Mesenchymal stem cell (in vitro differentiated cells and primary cell): ENCODE measurements around the gene SIGLEC5.
A peak's percentile ranks its signal among the peaks of the same experiment; 100 is the strongest.

Experiments
- DNase-seq: peaks from one replicate; pipeline ENCODE4 v3.0.0-alpha.2; 2013
- H2AFZ ChIP-seq: one replicate; pipeline ENCODE4 v1.6.1; 2013; ENCODE audit warnings: low read depth, mild to moderate bottlenecking, control low read depth, inconsistent platforms, low read length, moderate library complexity
- H2AK5ac ChIP-seq: 2 replicates; pipeline ENCODE4 v1.6.1; 2013; ENCODE audit warnings: low read length, moderate library complexity, mild to moderate bottlenecking, inconsistent platforms; ENCODE audit not compliant: severe bottlenecking
- H2BK120ac ChIP-seq: one replicate; pipeline ENCODE4 v1.6.1; 2013; ENCODE audit warnings: low read depth, mild to moderate bottlenecking, inconsistent platforms, low read length, moderate library complexity
- H2BK12ac ChIP-seq, 2 experiments: one replicate each; pipeline ENCODE4 v1.6.1; 2013; ENCODE audit warnings: inconsistent platforms in 2 of 2, low read length in 2 of 2, mild to moderate bottlenecking in 2 of 2, moderate library complexity in 2 of 2, control low read depth in 1 of 2
- H2BK15ac ChIP-seq: one replicate; pipeline ENCODE4 v1.6.1; 2013; ENCODE audit warnings: mild to moderate bottlenecking, low read depth, inconsistent platforms; ENCODE audit not compliant: poor library complexity, severe bottlenecking
- H2BK5ac ChIP-seq: 2 replicates; pipeline ENCODE4 v1.6.1; 2013; ENCODE audit warnings: low read depth, mild to moderate bottlenecking, low read length, control low read depth, inconsistent platforms; ENCODE audit not compliant: poor library complexity, severe bottlenecking
- H3K14ac ChIP-seq, 2 experiments: one replicate each; pipeline ENCODE4 v1.6.1; 2013; ENCODE audit warnings: inconsistent platforms in 2 of 2, low read length in 2 of 2, control low read depth in 1 of 2, mild to moderate bottlenecking in 1 of 2, moderate library complexity in 1 of 2
- H3K18ac ChIP-seq, 2 experiments: one replicate each; pipeline ENCODE4 v1.6.1; 2013; ENCODE audit warnings: inconsistent platforms in 2 of 2, low read length in 2 of 2, control low read depth in 1 of 2, low read depth in 1 of 2, mild to moderate bottlenecking in 1 of 2
- H3K23ac ChIP-seq, 2 experiments: one replicate each; pipeline ENCODE4 v1.6.1; 2013; ENCODE audit warnings: inconsistent platforms in 2 of 2, low read length in 2 of 2, mild to moderate bottlenecking in 2 of 2, moderate library complexity in 2 of 2, control low read depth in 1 of 2
- H3K27ac ChIP-seq: 2 replicates; pipeline ENCODE4 v1.5.1; 2013; ENCODE audit warnings: mild to moderate bottlenecking, moderate library complexity, low read length, control low read depth, inconsistent platforms; ENCODE audit not compliant: poor library complexity, severe bottlenecking
- H3K27me3 ChIP-seq, 2 experiments: 2 replicates each; pipeline versions ENCODE4 v1.6.1 to v1.7.0; 2013; ENCODE audit warnings: low read length in 2 of 2, mild to moderate bottlenecking in 2 of 2, moderate library complexity in 2 of 2, control low read depth in 1 of 2, inconsistent platforms in 1 of 2; ENCODE audit not compliant: control insufficient read depth in 1 of 2, insufficient read depth in 1 of 2
- H3K36me3 ChIP-seq, 2 experiments: 2 replicates each; pipeline versions ENCODE4 v1.6.1 to v1.7.0; 2013; ENCODE audit warnings: low read length in 2 of 2, control low read depth in 1 of 2, inconsistent platforms in 1 of 2, low read depth in 1 of 2, mild to moderate bottlenecking in 1 of 2; ENCODE audit not compliant: insufficient read depth in 2 of 2, control insufficient read depth in 1 of 2
- H3K4ac ChIP-seq, 2 experiments: one replicate each; pipeline ENCODE4 v1.6.1; 2013; ENCODE audit warnings: inconsistent platforms in 2 of 2, low read length in 2 of 2, mild to moderate bottlenecking in 2 of 2, moderate library complexity in 2 of 2, control low read depth in 1 of 2, low read depth in 1 of 2
- H3K4me1 ChIP-seq: 2 replicates; pipeline ENCODE4 v1.6.1; 2013; ENCODE audit warnings: low read depth, low read length, control low read depth; ENCODE audit not compliant: control insufficient read depth, insufficient read depth
- H3K4me2 ChIP-seq: 2 replicates; pipeline ENCODE4 v1.6.1; 2013; ENCODE audit warnings: low read length, mild to moderate bottlenecking, inconsistent platforms; ENCODE audit not compliant: poor library complexity, severe bottlenecking
- H3K4me3 ChIP-seq, 2 experiments: 2 replicates each; pipeline versions ENCODE4 v1.5.1 to v1.7.0; 2013; ENCODE audit warnings: low read length in 2 of 2, mild to moderate bottlenecking in 2 of 2, control low read depth in 1 of 2, low read depth in 1 of 2; ENCODE audit not compliant: insufficient read depth in 1 of 2
- H3K79me1 ChIP-seq: replicated peaks from 2 replicates; pipeline ENCODE4 v1.6.1; 2013; ENCODE audit warnings: mild to moderate bottlenecking, control low read depth, low read length, inconsistent platforms; ENCODE audit not compliant: poor library complexity, severe bottlenecking
- H3K9ac ChIP-seq: 2 replicates; pipeline ENCODE4 v1.7.0; 2013; ENCODE audit warnings: mild to moderate bottlenecking, low read length, moderate library complexity
- H3K9me3 ChIP-seq: 2 replicates; pipeline ENCODE4 v1.7.0; 2013; ENCODE audit warnings: mild to moderate bottlenecking, low read length; ENCODE audit not compliant: control insufficient read depth
- H4K8ac ChIP-seq: one replicate; pipeline ENCODE4 v1.6.1; 2013; ENCODE audit warnings: inconsistent platforms, mild to moderate bottlenecking, low read length, moderate library complexity
- H4K91ac ChIP-seq: one replicate; pipeline ENCODE4 v1.6.1; 2013; ENCODE audit warnings: mild to moderate bottlenecking, low read length, inconsistent platforms
- WGBS: methylation state at CpG from one replicate; pipeline ENCODE4 v1.1.7; 2013; ENCODE audit warnings: mixed read lengths; 5-methylcytosine and 5-hydroxymethylcytosine counted together

The SIGLEC5 gene

GRCh38 chr19:51571599-51571998 is 58.6 kb downstream of the SIGLEC5 start:
- peak overlapping the region; percentile 92 for H3K9ac ChIP-seq
- no peak overlapping the region for H3K18ac ChIP-seq
- peak overlapping the region in 1 of 2 experiments; percentile 25 for H2BK12ac ChIP-seq
- H3K9me3 ChIP-seq, result no peaks in the 10 kb centered on the region
- no peak overlapping the region for H3K14ac ChIP-seq
- no peak overlapping the region for H4K8ac ChIP-seq
- 11% methylated on average over 8 of the region's 8 CpGs for WGBS
- no peak overlapping the region for H2BK5ac ChIP-seq
- peaks cover 18% of the 10 kb centered on the region for H3K79me1 ChIP-seq
- no peak overlapping the region for H3K27ac ChIP-seq
- H3K4ac ChIP-seq, result no peak overlapping the region
- no peak overlapping the region for H3K23ac ChIP-seq
- H3K4me1 ChIP-seq, result peaks cover 11% of the 10 kb centered on the region
- H2AK5ac ChIP-seq, result no peak overlapping the region
- H3K36me3 ChIP-seq, result peaks cover 7 to 30% of the 10 kb centered on the region in 2 experiments
- peak overlapping the region; percentile 83 for H3K4me2 ChIP-seq
- no peak overlapping the region for H2BK15ac ChIP-seq
- no peak overlapping the region for H2BK120ac ChIP-seq
- no peak overlapping the region for H4K91ac ChIP-seq
- peak overlapping the region; percentile 66 to 95 for H3K4me3 ChIP-seq
- DNase-seq, result peak; percentile 29
- no peaks in the 10 kb centered on the region for H3K27me3 ChIP-seq
- no peak overlapping the region for H2AFZ ChIP-seq

- no peaks in the 10 kb centered on the region for H3K9me3 ChIP-seq
- WGBS, result 1% methylated on average over 29 of the region's 30 CpGs
- no peak within 1 kb of the TSS for H4K8ac ChIP-seq
- H4K91ac ChIP-seq, result no peak within 1 kb of the TSS
- H3K4me2 ChIP-seq, result peak within 1 kb of the TSS; percentile 83
- H3K4me1 ChIP-seq, result peaks cover 11% of the 10 kb centered on the region
- H2BK5ac ChIP-seq, result no peak within 1 kb of the TSS
- no peak within 1 kb of the TSS for H2AFZ ChIP-seq
- H2BK12ac ChIP-seq, result peak within 1 kb of the TSS in 1 of 2 experiments; percentile 25
- no peak within 1 kb of the TSS for H3K18ac ChIP-seq
- peak; percentile 97 for DNase-seq
- H3K23ac ChIP-seq, result no peak within 1 kb of the TSS
- no peak within 1 kb of the TSS for H3K14ac ChIP-seq
- no peak within 1 kb of the TSS for H2BK15ac ChIP-seq
- no peaks in the 10 kb centered on the region for H3K27me3 ChIP-seq
- peak within 1 kb of the TSS; percentile 92 for H3K9ac ChIP-seq
- H3K4me3 ChIP-seq, result peak within 1 kb of the TSS; percentile 66 to 95
- no peak within 1 kb of the TSS for H3K4ac ChIP-seq
- H3K79me1 ChIP-seq, result peaks cover 16% of the 10 kb centered on the region
- H3K36me3 ChIP-seq, result peaks cover 7 to 27% of the 10 kb centered on the region in 2 experiments
- H2BK120ac ChIP-seq, result no peak within 1 kb of the TSS
- H3K27ac ChIP-seq, result no peak within 1 kb of the TSS
- H2AK5ac ChIP-seq, result no peak within 1 kb of the TSS
Observed at GRCh38 chr19:51570962-51571575, 59.1 kb downstream of the SIGLEC5 start, which contains the start of gene ZNF175. Gene ZNF175 (plus strand): TSS chr19:51571283. CDS start chr19:51573330, 2,047 bp downstream.

GRCh38 chr19:51568456-51568855 is 61.7 kb downstream of the SIGLEC5 start:
- H4K91ac ChIP-seq, result no peak overlapping the region
- no peak overlapping the region for H3K14ac ChIP-seq

GRCh38 chr19:51567583-51567982 is 62.6 kb downstream of the SIGLEC5 start:
- Histone ChIP-seq H2BK15ac (no peak overlapping the region), H2BK12ac (no peak overlapping the region), H2AFZ (no peak overlapping the region), H3K14ac (no peak overlapping the region), H3K4me3 (no peak overlapping the region), H3K27me3 (peaks cover 0 to 23% of the 10 kb centered on the region in 2 experiments), H2BK120ac (no peak overlapping the region), H3K9me3 (no peaks in the 10 kb centered on the region), H2AK5ac (no peak overlapping the region), H3K4ac (no peak overlapping the region), H3K36me3 (no peaks in the 10 kb centered on the region), H4K91ac (no peak overlapping the region), H3K4me1 (peaks cover 6% of the 10 kb centered on the region), H4K8ac (no peak overlapping the region), H3K4me2 (no peak overlapping the region), H3K9ac (no peak overlapping the region), H3K79me1 (peaks cover 2% of the 10 kb centered on the region), H2BK5ac (no peak overlapping the region), H3K27ac (no peak overlapping the region), H3K23ac (no peak overlapping the region), H3K18ac (no peak overlapping the region)
- WGBS, result 83% methylated on average over 2 of the region's 4 CpGs
- no peak for DNase-seq

More at GRCh38 chr19:51568456-51568855, 61.7 kb downstream of the SIGLEC5 start:
- no peak overlapping the region for H3K4ac ChIP-seq
- no peak overlapping the region for H3K4me2 ChIP-seq
- WGBS, result 78% methylated on average over 1 of the region's 1 CpG
- peaks cover 6% of the 10 kb centered on the region for H3K79me1 ChIP-seq
- no peak overlapping the region for H3K18ac ChIP-seq
- H2BK12ac ChIP-seq, result no peak overlapping the region
- H2BK5ac ChIP-seq, result no peak overlapping the region
- H3K27ac ChIP-seq, result no peak overlapping the region
- no peak overlapping the region for H2BK15ac ChIP-seq
- H2AFZ ChIP-seq, result no peak overlapping the region
- no peak overlapping the region for H2AK5ac ChIP-seq
- H2BK120ac ChIP-seq, result no peak overlapping the region
- H3K36me3 ChIP-seq, result peaks cover 4% of the 10 kb centered on the region in 2 experiments
- DNase-seq, result no peak
- H4K8ac ChIP-seq, result no peak overlapping the region
- peaks cover 11% of the 10 kb centered on the region for H3K4me1 ChIP-seq
- no peak overlapping the region for H3K23ac ChIP-seq
- H3K4me3 ChIP-seq, result no peak overlapping the region
- H3K9ac ChIP-seq, result no peak overlapping the region
- H3K9me3 ChIP-seq, result no peaks in the 10 kb centered on the region
- peaks cover 0 to 23% of the 10 kb centered on the region in 2 experiments for H3K27me3 ChIP-seq
